Measurements from ENCODE around the gene CECR2. TPM values are rescaled to one million over a fixed set of nuclear protein-coding genes. Genes with fewer than 3 reads are reported as not detected.

CECR2 gene
- total RNA-seq, 3 donors from 2014 or later, result 0.32 to 0.66 (median 0.44) TPM

DNA sequence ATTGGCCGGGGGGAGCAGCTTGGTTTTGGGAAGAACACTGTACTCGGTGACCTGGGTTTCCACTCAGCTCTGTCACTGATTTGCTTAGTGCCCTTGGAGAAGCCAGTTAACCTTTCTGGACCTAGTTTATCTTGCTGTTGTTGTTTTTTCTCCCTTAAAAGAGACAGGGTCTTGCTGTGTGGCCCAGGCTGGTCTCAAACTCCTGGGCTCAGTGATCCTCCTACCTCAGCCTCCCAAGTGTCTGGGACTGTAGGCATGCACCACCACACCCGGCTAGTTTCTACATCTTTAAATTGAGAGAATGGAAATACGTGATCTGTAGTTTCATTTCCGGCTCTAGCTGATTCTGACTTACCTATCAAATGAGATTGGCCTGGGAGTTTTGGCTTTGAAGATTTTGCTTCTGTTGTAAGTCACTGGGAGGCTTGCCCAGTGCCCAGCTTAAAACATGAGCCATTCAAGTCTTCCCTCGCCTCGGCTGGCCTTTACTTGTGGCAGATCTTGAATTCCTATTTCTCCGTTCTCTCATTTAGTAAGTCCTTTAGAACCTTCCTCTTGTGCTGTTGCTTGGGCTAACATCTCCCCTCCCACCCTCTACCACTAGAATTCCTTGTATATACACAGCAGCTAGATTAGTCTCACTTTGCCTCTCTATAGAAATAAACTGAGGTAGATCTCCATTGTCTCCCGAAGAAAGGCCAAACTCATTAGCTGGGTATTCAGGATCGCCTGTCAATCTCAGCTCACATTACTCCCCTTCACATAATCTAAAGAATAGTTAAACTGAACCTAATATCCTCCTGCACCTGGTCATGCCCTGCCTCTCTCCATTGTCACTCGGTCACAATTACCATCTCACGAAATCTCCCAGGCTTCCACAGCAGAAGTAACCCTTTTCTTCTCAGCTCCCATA, 106.3 kb downstream of the CECR2 start:
- no peaks in the 10 kb centered on the region for H3K9me3 ChIP-seq
- TF ChIP-seq POLR2AphosphoS5 (IDR thresholded peaks at IDR 0.05) (no peak), POLR2A (IDR thresholded peaks at IDR 0.05) (no peak)
- TF ChIP-seq, protein P1, sequence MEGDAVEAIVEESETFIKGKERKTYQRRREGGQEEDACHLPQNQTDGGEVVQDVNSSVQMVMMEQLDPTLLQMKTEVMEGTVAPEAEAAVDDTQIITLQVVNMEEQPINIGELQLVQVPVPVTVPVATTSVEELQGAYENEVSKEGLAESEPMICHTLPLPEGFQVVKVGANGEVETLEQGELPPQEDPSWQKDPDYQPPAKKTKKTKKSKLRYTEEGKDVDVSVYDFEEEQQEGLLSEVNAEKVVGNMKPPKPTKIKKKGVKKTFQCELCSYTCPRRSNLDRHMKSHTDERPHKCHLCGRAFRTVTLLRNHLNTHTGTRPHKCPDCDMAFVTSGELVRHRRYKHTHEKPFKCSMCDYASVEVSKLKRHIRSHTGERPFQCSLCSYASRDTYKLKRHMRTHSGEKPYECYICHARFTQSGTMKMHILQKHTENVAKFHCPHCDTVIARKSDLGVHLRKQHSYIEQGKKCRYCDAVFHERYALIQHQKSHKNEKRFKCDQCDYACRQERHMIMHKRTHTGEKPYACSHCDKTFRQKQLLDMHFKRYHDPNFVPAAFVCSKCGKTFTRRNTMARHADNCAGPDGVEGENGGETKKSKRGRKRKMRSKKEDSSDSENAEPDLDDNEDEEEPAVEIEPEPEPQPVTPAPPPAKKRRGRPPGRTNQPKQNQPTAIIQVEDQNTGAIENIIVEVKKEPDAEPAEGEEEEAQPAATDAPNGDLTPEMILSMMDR (IDR thresholded peaks at IDR 0.05), result no peak
- peaks cover 0 to 18% of the 10 kb centered on the region in 2 donors for H3K27me3 ChIP-seq
- H3K4me3 ChIP-seq, result no peak overlapping the region
- no peaks in the 10 kb centered on the region for H3K4me1 ChIP-seq
- intact Hi-C loops (cut with DNase I; ENCODE audit: low total_unique reads), result loop anchor here (10.0 kb wide), 1 partner anchor 131 kb away; no protein-coding TSS in a partner anchor
- no peaks in the 10 kb centered on the region for H3K36me3 ChIP-seq
- DNase-seq (ENCODE audit: low spot score in 2 of 2), result no peak
- no peak overlapping the region for H3K27ac ChIP-seq

DNA sequence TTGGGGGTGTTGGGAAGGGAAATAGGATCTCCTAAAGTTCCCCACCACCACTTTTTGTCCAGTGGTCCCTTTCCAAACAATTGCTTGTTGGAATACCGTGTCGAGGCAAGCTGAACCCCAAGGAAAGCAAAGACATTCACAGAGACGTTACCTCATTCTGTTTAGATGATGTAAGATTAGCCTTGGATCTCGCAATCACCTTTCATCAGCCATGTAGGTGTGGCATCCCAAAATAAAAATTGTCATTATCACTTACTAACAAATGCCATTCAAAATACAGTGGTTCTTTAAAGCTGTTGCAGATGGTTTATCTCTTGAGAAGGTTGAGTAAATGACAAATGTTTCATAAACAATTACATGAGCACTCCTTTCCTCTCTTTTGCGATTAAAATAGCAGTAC, 107.6 kb downstream of the CECR2 start:
- H3K4me3 ChIP-seq, result no peak overlapping the region
- intact Hi-C loops (cut with DNase I; ENCODE audit: low total_unique reads), result loop anchor here (10.0 kb wide), 1 partner anchor 132 kb away; no protein-coding TSS in a partner anchor
- TF ChIP-seq POLR2AphosphoS5 (IDR thresholded peaks at IDR 0.05) (no peak), POLR2A (IDR thresholded peaks at IDR 0.05) (no peak)
- TF ChIP-seq, protein P1 (IDR thresholded peaks at IDR 0.05), result no peak
- no peak for DNase-seq (ENCODE audit: low spot score in 2 of 2)
- no peaks in the 10 kb centered on the region for H3K4me1 ChIP-seq
- no peak overlapping the region for H3K27ac ChIP-seq
- H3K36me3 ChIP-seq, result no peaks in the 10 kb centered on the region
- H3K27me3 ChIP-seq, result peaks cover 0 to 18% of the 10 kb centered on the region in 2 donors
- H3K9me3 ChIP-seq, result no peaks in the 10 kb centered on the region

DNA sequence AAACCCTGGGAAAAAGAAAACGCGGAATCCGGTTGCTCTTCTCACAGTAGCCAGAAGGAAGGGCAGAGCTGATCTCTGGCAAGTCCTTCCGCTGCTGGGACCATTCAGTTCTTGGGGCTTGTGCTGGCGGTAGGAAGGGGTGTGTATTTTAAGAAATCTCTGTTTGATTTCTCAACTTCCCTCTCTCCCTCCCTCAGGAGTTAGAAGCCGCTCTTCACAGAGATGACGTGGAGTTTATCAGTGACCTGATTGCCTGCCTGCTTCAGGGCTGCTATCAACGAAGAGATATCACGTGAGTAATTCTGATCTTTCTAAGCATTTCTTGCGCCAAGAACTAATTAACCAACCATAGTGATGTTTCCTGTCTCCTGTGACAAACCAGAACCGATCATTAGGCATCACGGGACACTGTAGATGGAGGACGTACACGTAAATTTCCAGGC, 108.2 kb downstream of the CECR2 start:
- H3K9me3 ChIP-seq, result no peaks in the 10 kb centered on the region
- no peak for DNase-seq (ENCODE audit: low spot score in 2 of 2)
- H3K27ac ChIP-seq, result no peak overlapping the region
- TF ChIP-seq, protein P1 (IDR thresholded peaks at IDR 0.05), result no peak
- no peak for TF ChIP-seq POLR2AphosphoS5 (IDR thresholded peaks at IDR 0.05)
- TF ChIP-seq POLR2A (IDR thresholded peaks at IDR 0.05), result no peak
- intact Hi-C loops (cut with DNase I; ENCODE audit: low total_unique reads), result loop anchor here (10.0 kb wide), 1 partner anchor 133 kb away; no protein-coding TSS in a partner anchor
- H3K36me3 ChIP-seq, result no peaks in the 10 kb centered on the region
- H3K4me1 ChIP-seq, result no peaks in the 10 kb centered on the region
- H3K4me3 ChIP-seq, result no peak overlapping the region
- peaks cover 0 to 18% of the 10 kb centered on the region in 2 donors for H3K27me3 ChIP-seq

DNA sequence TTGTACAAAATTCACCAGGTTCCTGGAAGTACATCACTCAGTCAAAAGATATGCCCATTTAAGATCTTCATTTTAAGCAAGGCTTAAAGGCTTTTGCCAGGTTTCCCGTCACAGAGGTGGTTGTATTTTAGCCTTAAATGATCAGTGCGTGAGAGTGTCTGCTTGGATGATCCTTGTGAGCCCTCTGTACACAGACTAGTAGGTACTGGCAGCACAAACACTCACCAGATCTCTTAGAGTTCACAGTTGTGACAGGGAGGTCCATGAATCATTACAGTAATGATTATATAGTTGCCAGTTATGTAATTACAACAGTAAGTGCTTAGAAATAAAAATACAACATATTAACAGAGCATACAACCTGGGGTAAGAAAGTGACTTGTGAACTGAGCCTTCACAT, 109.9 kb downstream of the CECR2 start:
- H3K9me3 ChIP-seq, result no peaks in the 10 kb centered on the region
- no peak for DNase-seq (ENCODE audit: low spot score in 2 of 2)
- no peaks in the 10 kb centered on the region for H3K36me3 ChIP-seq
- intact Hi-C loops (cut with DNase I; ENCODE audit: low total_unique reads), result loop anchor here (10.0 kb wide), 1 partner anchor 134 kb away; no protein-coding TSS in a partner anchor
- H3K27ac ChIP-seq, result no peak overlapping the region
- H3K4me3 ChIP-seq, result no peak overlapping the region
- TF ChIP-seq POLR2AphosphoS5 (IDR thresholded peaks at IDR 0.05) (no peak), POLR2A (IDR thresholded peaks at IDR 0.05) (no peak)
- TF ChIP-seq, protein P1 (IDR thresholded peaks at IDR 0.05), result no peak
- peaks cover 0 to 18% of the 10 kb centered on the region in 2 donors for H3K27me3 ChIP-seq
- H3K4me1 ChIP-seq, result no peaks in the 10 kb centered on the region

DNA sequence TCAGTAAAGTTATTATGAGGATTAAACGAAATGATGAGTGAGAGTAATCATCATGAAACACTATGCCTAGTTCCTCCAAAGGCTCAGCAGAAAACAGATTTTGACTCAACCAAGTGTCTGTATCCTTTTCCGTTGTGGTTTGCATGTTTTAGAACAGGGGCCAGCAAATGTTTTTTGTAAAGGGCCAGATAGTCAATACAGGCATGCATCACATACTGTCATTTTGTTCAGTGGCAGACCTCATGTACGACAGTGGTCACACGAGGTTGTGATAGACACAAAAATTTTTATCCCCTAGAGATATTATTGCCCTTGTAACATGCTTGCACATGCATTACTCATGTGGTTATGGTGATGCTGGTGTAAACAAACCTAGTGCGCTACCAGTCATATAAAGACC, 112.2 kb downstream of the CECR2 start:
- no peak overlapping the region for H3K27ac ChIP-seq
- H3K4me1 ChIP-seq, result no peaks in the 10 kb centered on the region
- no peak for TF ChIP-seq POLR2A (IDR thresholded peaks at IDR 0.05)
- TF ChIP-seq POLR2AphosphoS5 (IDR thresholded peaks at IDR 0.05), result no peak
- TF ChIP-seq, protein P1 (IDR thresholded peaks at IDR 0.05), result no peak
- no peaks in the 10 kb centered on the region for H3K9me3 ChIP-seq
- H3K36me3 ChIP-seq, result no peaks in the 10 kb centered on the region
- peaks cover 0 to 11% of the 10 kb centered on the region in 2 donors for H3K27me3 ChIP-seq
- DNase-seq (ENCODE audit: low spot score in 2 of 2), result no peak
- intact Hi-C loops (cut with DNase I; ENCODE audit: low total_unique reads), result no loop called here
- H3K4me3 ChIP-seq, result no peak overlapping the region

Measured in breast epithelium (tissue), 4 donors.